D341Med (cell line): ENCODE results near the gene ZMAT1.
"Not testable (repeated sequence)": the region's sequence is repeated elsewhere in the genome, so short reads cannot be mapped to it uniquely, and the experiment has no call there.

Source experiments
- DNase-seq: peaks from one replicate; pipeline ENCODE4 v3.0.0; 2012; ENCODE audit warnings: low spot score

Gene ZMAT1

GRCh38 chrX:101931488-101932248 lies at the start of gene ZMAT1:
TSS of gene ZMAT1 (minus strand) at chrX:101932027. CDS start at chrX:101932008, 19 bp downstream.
- DNase-seq, result peak; percentile 82

- DNase-seq, result no peak
Measured at GRCh38 chrX:101977106-101977505, 45.3 kb upstream of the ZMAT1 start.

- DNase-seq, result no peak
Measured at GRCh38 chrX:101973066-101973465, 41.2 kb upstream of the ZMAT1 start.

- DNase-seq, result not testable (repeated sequence)
Measured at GRCh38 chrX:101964923-101965539, 33.2 kb upstream of the ZMAT1 start.

GRCh38 chrX:101958139-101958538 lies 26.3 kb upstream of the ZMAT1 start:
- DNase-seq, result no peak

GRCh38 chrX:101957174-101957573 lies 25.3 kb upstream of the ZMAT1 start:
- DNase-seq, result no peak

- DNase-seq, result no peak
Measured at GRCh38 chrX:101956556-101956955, 24.7 kb upstream of the ZMAT1 start.

GRCh38 chrX:101950581-101950980 lies 18.8 kb upstream of the ZMAT1 start:
- no peak for DNase-seq

GRCh38 chrX:101932249-101932570 lies 383 bp upstream of the ZMAT1 start:
- no peak for DNase-seq

- peak; percentile 13 for DNase-seq
Measured at GRCh38 chrX:101931136-101931487, 715 bp downstream of the ZMAT1 start.

- no peak for DNase-seq
Measured at GRCh38 chrX:101925733-101926132, 6.1 kb downstream of the ZMAT1 start.

GRCh38 chrX:101918751-101919150 lies 13.1 kb downstream of the ZMAT1 start:
- DNase-seq, result no peak

- DNase-seq, result no peak
Measured at GRCh38 chrX:101906136-101906796, 25.6 kb downstream of the ZMAT1 start.

GRCh38 chrX:101904996-101905395 lies 26.8 kb downstream of the ZMAT1 start:
- DNase-seq, result no peak
